Esophagus muscularis mucosa (tissue), 4 donors: ENCODE results near the gene OSBP2.

Experiments
- EP300 ChIP-seq: sonication (generic); formaldehyde crosslinking; IDR thresholded peaks from one replicate; pipeline ENCODE4 v1.6.1; 2017; ENCODE audit warnings: antibody characterized with exemption
- POLR2A ChIP-seq: fragments of 450-650 bp; IDR thresholded peaks from one replicate; pipeline ENCODE4 v1.6.1; 2017; ENCODE audit warnings: antibody characterized with exemption, moderate library complexity, mild to moderate bottlenecking, low read depth
- POLR2AphosphoS5 ChIP-seq, 2 donors: sonication (generic); formaldehyde crosslinking; IDR thresholded peaks; one replicate each; pipeline ENCODE4 v1.6.1; 2017; ENCODE audit warnings: antibody characterized with exemption in 2 of 2
- TF ChIP-seq, protein P1 (sequence below), 3 experiments: fragments of 200-600 bp in 2 of 3; fragments of 450-650 bp in 1 of 3; sonication (generic) in 2 of 3; IDR thresholded peaks; one replicate each; pipeline ENCODE4 v1.5.1; 2017 to 2019; ENCODE audit warnings: antibody characterized with exemption in 3 of 3, mild to moderate bottlenecking in 2 of 3, moderate library complexity in 1 of 3

DNA sequence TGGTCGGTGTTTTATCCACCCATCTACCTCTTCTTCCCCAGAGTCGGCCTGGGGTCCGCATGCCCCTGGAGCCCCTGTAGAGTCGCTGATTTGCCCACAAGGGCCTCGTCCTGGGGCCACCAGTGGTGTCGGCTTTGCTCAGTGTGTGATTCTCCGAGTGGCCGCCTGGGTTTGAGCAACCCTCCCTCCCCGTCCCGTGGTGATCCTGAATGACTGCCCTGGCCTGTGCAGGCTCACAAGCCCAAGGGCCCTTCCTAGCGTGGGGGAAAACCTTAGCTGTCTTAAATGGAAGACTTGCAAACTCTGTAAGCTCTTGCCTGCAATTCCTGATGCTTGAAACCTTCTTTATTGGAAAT, 128.3 kb downstream of the OSBP2 start:
- TF ChIP-seq, protein P1, sequence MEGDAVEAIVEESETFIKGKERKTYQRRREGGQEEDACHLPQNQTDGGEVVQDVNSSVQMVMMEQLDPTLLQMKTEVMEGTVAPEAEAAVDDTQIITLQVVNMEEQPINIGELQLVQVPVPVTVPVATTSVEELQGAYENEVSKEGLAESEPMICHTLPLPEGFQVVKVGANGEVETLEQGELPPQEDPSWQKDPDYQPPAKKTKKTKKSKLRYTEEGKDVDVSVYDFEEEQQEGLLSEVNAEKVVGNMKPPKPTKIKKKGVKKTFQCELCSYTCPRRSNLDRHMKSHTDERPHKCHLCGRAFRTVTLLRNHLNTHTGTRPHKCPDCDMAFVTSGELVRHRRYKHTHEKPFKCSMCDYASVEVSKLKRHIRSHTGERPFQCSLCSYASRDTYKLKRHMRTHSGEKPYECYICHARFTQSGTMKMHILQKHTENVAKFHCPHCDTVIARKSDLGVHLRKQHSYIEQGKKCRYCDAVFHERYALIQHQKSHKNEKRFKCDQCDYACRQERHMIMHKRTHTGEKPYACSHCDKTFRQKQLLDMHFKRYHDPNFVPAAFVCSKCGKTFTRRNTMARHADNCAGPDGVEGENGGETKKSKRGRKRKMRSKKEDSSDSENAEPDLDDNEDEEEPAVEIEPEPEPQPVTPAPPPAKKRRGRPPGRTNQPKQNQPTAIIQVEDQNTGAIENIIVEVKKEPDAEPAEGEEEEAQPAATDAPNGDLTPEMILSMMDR (IDR thresholded peaks at IDR 0.05), result no peak
- TF ChIP-seq POLR2A, result no peak
- no peak for TF ChIP-seq EP300
- TF ChIP-seq POLR2AphosphoS5 (IDR thresholded peaks at IDR 0.05), result no peak
